Upper lobe of left lung (tissue), 4 donors: ENCODE measurements around the gene ENOX1.

Source experiments
- POLR2A ChIP-seq, 4 donors: fragments of 450-650 bp; IDR thresholded peaks; one replicate each; pipeline ENCODE4 v1.5.1; 2016 to 2017; ENCODE audit warnings: antibody characterized with exemption in 4 of 4, mild to moderate bottlenecking in 2 of 4
- TF ChIP-seq, protein P1 (sequence below), 6 experiments: fragments of 450-650 bp in 4 of 6; fragments of 200-600 bp in 2 of 6; sonication (generic) in 2 of 6; IDR thresholded peaks; one replicate each; pipeline ENCODE4 v1.5.1; 2016 to 2019; ENCODE audit warnings: antibody characterized with exemption in 6 of 6

DNA sequence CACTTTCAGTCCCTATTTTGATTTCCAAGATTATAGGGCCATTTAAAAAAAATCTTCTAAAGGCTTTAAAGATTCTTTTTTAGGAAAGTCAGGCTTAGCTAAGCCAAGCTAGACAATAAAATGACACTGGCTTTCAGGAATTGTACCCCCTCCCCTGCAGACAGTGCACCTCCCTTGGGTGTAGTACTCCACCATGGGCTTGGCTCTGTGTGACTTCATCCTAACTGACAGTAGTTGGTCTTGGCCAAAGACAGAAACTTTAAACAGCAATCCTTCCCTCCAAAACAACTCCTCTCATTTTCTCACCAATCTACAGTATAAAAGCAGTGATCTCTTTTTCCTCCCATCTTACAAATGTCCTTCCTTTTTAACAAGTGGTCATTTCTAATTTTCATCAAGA is 480.4 kb downstream of the ENOX1 start:
- TF ChIP-seq, protein P1, sequence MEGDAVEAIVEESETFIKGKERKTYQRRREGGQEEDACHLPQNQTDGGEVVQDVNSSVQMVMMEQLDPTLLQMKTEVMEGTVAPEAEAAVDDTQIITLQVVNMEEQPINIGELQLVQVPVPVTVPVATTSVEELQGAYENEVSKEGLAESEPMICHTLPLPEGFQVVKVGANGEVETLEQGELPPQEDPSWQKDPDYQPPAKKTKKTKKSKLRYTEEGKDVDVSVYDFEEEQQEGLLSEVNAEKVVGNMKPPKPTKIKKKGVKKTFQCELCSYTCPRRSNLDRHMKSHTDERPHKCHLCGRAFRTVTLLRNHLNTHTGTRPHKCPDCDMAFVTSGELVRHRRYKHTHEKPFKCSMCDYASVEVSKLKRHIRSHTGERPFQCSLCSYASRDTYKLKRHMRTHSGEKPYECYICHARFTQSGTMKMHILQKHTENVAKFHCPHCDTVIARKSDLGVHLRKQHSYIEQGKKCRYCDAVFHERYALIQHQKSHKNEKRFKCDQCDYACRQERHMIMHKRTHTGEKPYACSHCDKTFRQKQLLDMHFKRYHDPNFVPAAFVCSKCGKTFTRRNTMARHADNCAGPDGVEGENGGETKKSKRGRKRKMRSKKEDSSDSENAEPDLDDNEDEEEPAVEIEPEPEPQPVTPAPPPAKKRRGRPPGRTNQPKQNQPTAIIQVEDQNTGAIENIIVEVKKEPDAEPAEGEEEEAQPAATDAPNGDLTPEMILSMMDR (IDR thresholded peaks at IDR 0.05), result no peak
- no peak for TF ChIP-seq POLR2A (IDR thresholded peaks at IDR 0.05)
